Measurements from ENCODE around the gene CTNNBL1.

Gene CTNNBL1

GRCh38 chr20:37733416-37733815 lies 39.6 kb downstream of the CTNNBL1 start:
- H3K4me3 ChIP-seq (ENCODE audit: low read length), result no peak overlapping the region
- no peak for DNase-seq (ENCODE audit: low read depth, low spot score)

GRCh38 chr20:37734228-37734985 lies 40.6 kb downstream of the CTNNBL1 start:
- no peak for DNase-seq (ENCODE audit: low read depth, low spot score)
- no peak overlapping the region for H3K4me3 ChIP-seq (ENCODE audit: low read length)

- H3K4me3 ChIP-seq (ENCODE audit: low read length), result no peak overlapping the region
- DNase-seq (ENCODE audit: low read depth, low spot score), result no peak
Measured at GRCh38 chr20:37735541-37735940, 41.7 kb downstream of the CTNNBL1 start.

- no peak for DNase-seq (ENCODE audit: low read depth, low spot score)
Measured at GRCh38 chr20:37736132-37736531, 42.3 kb downstream of the CTNNBL1 start.

GRCh38 chr20:37737826-37738420 lies 44.1 kb downstream of the CTNNBL1 start:
- H3K4me3 ChIP-seq (ENCODE audit: low read length), result no peak overlapping the region
- no peak for DNase-seq (ENCODE audit: low read depth, low spot score)

More at GRCh38 chr20:37736132-37736531, 42.3 kb downstream of the CTNNBL1 start:
- H3K4me3 ChIP-seq (ENCODE audit: low read length), result no peak overlapping the region

GRCh38 chr20:37741055-37741454 lies 47.2 kb downstream of the CTNNBL1 start:
- no peak overlapping the region for H3K4me3 ChIP-seq (ENCODE audit: low read length)
- no peak for DNase-seq (ENCODE audit: low read depth, low spot score)

GRCh38 chr20:37741570-37741969 lies 47.7 kb downstream of the CTNNBL1 start:
- H3K4me3 ChIP-seq (ENCODE audit: low read length), result no peak overlapping the region
- no peak for DNase-seq (ENCODE audit: low read depth, low spot score)

- no peak overlapping the region for H3K4me3 ChIP-seq (ENCODE audit: low read length)
- no peak for DNase-seq (ENCODE audit: low read depth, low spot score)
Measured at GRCh38 chr20:37742131-37742530, 48.3 kb downstream of the CTNNBL1 start.

GRCh38 chr20:37744347-37744746 lies 50.5 kb downstream of the CTNNBL1 start:
- no peak overlapping the region for H3K4me3 ChIP-seq (ENCODE audit: low read length)
- DNase-seq (ENCODE audit: low read depth, low spot score), result no peak

- H3K4me3 ChIP-seq (ENCODE audit: low read length), result peak overlapping the region; percentile 33
- peak; percentile 77 for DNase-seq (ENCODE audit: low read depth, low spot score)
Measured at GRCh38 chr20:37745553-37745952, 51.7 kb downstream of the CTNNBL1 start.

GRCh38 chr20:37748015-37748414 lies 54.2 kb downstream of the CTNNBL1 start:
- H3K4me3 ChIP-seq (ENCODE audit: low read length), result no peak overlapping the region
- no peak for DNase-seq (ENCODE audit: low read depth, low spot score)

- DNase-seq (ENCODE audit: low read depth, low spot score), result no peak
- H3K4me3 ChIP-seq (ENCODE audit: low read length), result no peak overlapping the region
Measured at GRCh38 chr20:37749218-37749617, 55.4 kb downstream of the CTNNBL1 start.

GRCh38 chr20:37749620-37750403 lies 56.0 kb downstream of the CTNNBL1 start:
- no peak for DNase-seq (ENCODE audit: low read depth, low spot score)
- no peak overlapping the region for H3K4me3 ChIP-seq (ENCODE audit: low read length)

GRCh38 chr20:37755665-37756064 lies 61.8 kb downstream of the CTNNBL1 start:
- no peak overlapping the region for H3K4me3 ChIP-seq (ENCODE audit: low read length)
- DNase-seq (ENCODE audit: low read depth, low spot score), result no peak

- no peak for DNase-seq (ENCODE audit: low read depth, low spot score)
- H3K4me3 ChIP-seq (ENCODE audit: low read length), result no peak overlapping the region
Measured at GRCh38 chr20:37756234-37756633, 62.4 kb downstream of the CTNNBL1 start.

- no peak for DNase-seq (ENCODE audit: low read depth, low spot score)
Measured at GRCh38 chr20:37757550-37757949, 63.7 kb downstream of the CTNNBL1 start.

GRCh38 chr20:37758332-37758731 lies 64.5 kb downstream of the CTNNBL1 start:
- H3K4me3 ChIP-seq (ENCODE audit: low read length), result no peak overlapping the region
- no peak for DNase-seq (ENCODE audit: low read depth, low spot score)

More at GRCh38 chr20:37757550-37757949, 63.7 kb downstream of the CTNNBL1 start:
- no peak overlapping the region for H3K4me3 ChIP-seq (ENCODE audit: low read length)

- DNase-seq (ENCODE audit: low read depth, low spot score), result no peak
- no peak overlapping the region for H3K4me3 ChIP-seq (ENCODE audit: low read length)
Measured at GRCh38 chr20:37759052-37759553, 65.3 kb downstream of the CTNNBL1 start.

- no peak overlapping the region for H3K4me3 ChIP-seq (ENCODE audit: low read length)
- no peak for DNase-seq (ENCODE audit: low read depth, low spot score)
Measured at GRCh38 chr20:37759761-37760209, 66.0 kb downstream of the CTNNBL1 start.

- no peak overlapping the region for H3K4me3 ChIP-seq (ENCODE audit: low read length)
- DNase-seq (ENCODE audit: low read depth, low spot score), result no peak
Measured at GRCh38 chr20:37760322-37760721, 66.5 kb downstream of the CTNNBL1 start.
